ENCODE data around the gene MTMR4.
"Not testable (repeated sequence)": the region's sequence is repeated elsewhere in the genome, so short reads cannot be mapped to it uniquely, and the experiment has no call there.

Gene MTMR4

GRCh38 chr17:58501451-58501850, 13.0 kb downstream of the MTMR4 start:
- Histone ChIP-seq H3K36me3 (ENCODE audit: control insufficient read depth in 5 of 5, insufficient read depth in 5 of 5, low read length in 5 of 5) (peaks cover 27 to 84% (median 75%) of the 10 kb centered on the region in 5 donors), H3K27ac (ENCODE audit: low read depth, low read length) (no peak overlapping the region), H3K9ac (ENCODE audit: low read length in 5 of 5) (no peak overlapping the region), H3K9me3 (ENCODE audit: control insufficient read depth in 5 of 5, low read length in 5 of 5) (no peaks in the 10 kb centered on the region), H3K4me3 (ENCODE audit: low read depth in 1 of 5, low read length in 5 of 5) (no peak overlapping the region), H3K27me3 (ENCODE audit: control insufficient read depth in 5 of 5, insufficient read depth in 4 of 5, low read length in 5 of 5) (no peaks in the 10 kb centered on the region), H3K4me1 (ENCODE audit: control insufficient read depth in 5 of 5, insufficient read depth in 5 of 5, low read length in 5 of 5) (no peaks in the 10 kb centered on the region)

- H3K27ac ChIP-seq (ENCODE audit: low read depth, low read length): no peak overlapping the region
- peaks cover 0 to 4% (median 0%) of the 10 kb centered on the region in 5 donors for H3K4me1 ChIP-seq (ENCODE audit: control insufficient read depth in 5 of 5, insufficient read depth in 5 of 5, low read length in 5 of 5)
- no peaks in the 10 kb centered on the region for H3K9me3 ChIP-seq (ENCODE audit: control insufficient read depth in 5 of 5, low read length in 5 of 5)
- no peaks in the 10 kb centered on the region for H3K27me3 ChIP-seq (ENCODE audit: control insufficient read depth in 5 of 5, insufficient read depth in 4 of 5, low read length in 5 of 5)
- H3K9ac ChIP-seq (ENCODE audit: low read length in 5 of 5): no peak overlapping the region
- H3K36me3 ChIP-seq (ENCODE audit: control insufficient read depth in 5 of 5, insufficient read depth in 5 of 5, low read length in 5 of 5): peaks cover 34 to 82% (median 73%) of the 10 kb centered on the region in 5 donors
- no peak overlapping the region for H3K4me3 ChIP-seq (ENCODE audit: low read depth in 1 of 5, low read length in 5 of 5)
Observed at GRCh38 chr17:58498177-58498828, 16.1 kb downstream of the MTMR4 start.

GRCh38 chr17:58493506-58493905, 20.9 kb downstream of the MTMR4 start:
- H3K4me1 ChIP-seq (ENCODE audit: control insufficient read depth in 5 of 5, insufficient read depth in 5 of 5, low read length in 5 of 5): peaks cover 0 to 4% (median 0%) of the 10 kb centered on the region in 5 donors
- no peak overlapping the region for H3K27ac ChIP-seq (ENCODE audit: low read depth, low read length)
- no peak overlapping the region for H3K9ac ChIP-seq (ENCODE audit: low read length in 5 of 5)
- H3K4me3 ChIP-seq (ENCODE audit: low read depth in 1 of 5, low read length in 5 of 5): no peak overlapping the region
- no peaks in the 10 kb centered on the region for H3K9me3 ChIP-seq (ENCODE audit: control insufficient read depth in 5 of 5, low read length in 5 of 5)
- H3K27me3 ChIP-seq (ENCODE audit: control insufficient read depth in 5 of 5, insufficient read depth in 4 of 5, low read length in 5 of 5): no peaks in the 10 kb centered on the region
- peaks cover 51 to 93% (median 84%) of the 10 kb centered on the region in 5 donors for H3K36me3 ChIP-seq (ENCODE audit: control insufficient read depth in 5 of 5, insufficient read depth in 5 of 5, low read length in 5 of 5)

- no peaks in the 10 kb centered on the region for H3K9me3 ChIP-seq (ENCODE audit: control insufficient read depth in 5 of 5, low read length in 5 of 5)
- peaks cover 0 to 4% (median 0%) of the 10 kb centered on the region in 5 donors for H3K4me1 ChIP-seq (ENCODE audit: control insufficient read depth in 5 of 5, insufficient read depth in 5 of 5, low read length in 5 of 5)
- peaks cover 46 to 87% (median 78%) of the 10 kb centered on the region in 5 donors for H3K36me3 ChIP-seq (ENCODE audit: control insufficient read depth in 5 of 5, insufficient read depth in 5 of 5, low read length in 5 of 5)
- H3K9ac ChIP-seq (ENCODE audit: low read length in 5 of 5): no peak overlapping the region
- no peak overlapping the region for H3K27ac ChIP-seq (ENCODE audit: low read depth, low read length)
- no peak overlapping the region for H3K4me3 ChIP-seq (ENCODE audit: low read depth in 1 of 5, low read length in 5 of 5)
- no peaks in the 10 kb centered on the region for H3K27me3 ChIP-seq (ENCODE audit: control insufficient read depth in 5 of 5, insufficient read depth in 4 of 5, low read length in 5 of 5)
Observed at GRCh38 chr17:58492238-58493121, 22.0 kb downstream of the MTMR4 start.

GRCh38 chr17:58491510-58492045, 22.9 kb downstream of the MTMR4 start:
- Histone ChIP-seq H3K27me3 (ENCODE audit: control insufficient read depth in 5 of 5, insufficient read depth in 4 of 5, low read length in 5 of 5) (no peaks in the 10 kb centered on the region), H3K9ac (ENCODE audit: low read length in 5 of 5) (no peak overlapping the region), H3K9me3 (ENCODE audit: control insufficient read depth in 5 of 5, low read length in 5 of 5) (no peaks in the 10 kb centered on the region), H3K36me3 (ENCODE audit: control insufficient read depth in 5 of 5, insufficient read depth in 5 of 5, low read length in 5 of 5) (peaks cover 37 to 82% (median 72%) of the 10 kb centered on the region in 5 donors), H3K4me1 (ENCODE audit: control insufficient read depth in 5 of 5, insufficient read depth in 5 of 5, low read length in 5 of 5) (peaks cover 0 to 4% (median 0%) of the 10 kb centered on the region in 5 donors), H3K4me3 (ENCODE audit: low read depth in 1 of 5, low read length in 5 of 5) (no peak overlapping the region), H3K27ac (ENCODE audit: low read depth, low read length) (no peak overlapping the region)

GRCh38 chr17:58488428-58488890, 26.0 kb downstream of the MTMR4 start:
- H3K4me3 ChIP-seq (ENCODE audit: low read depth in 1 of 5, low read length in 5 of 5): no peak overlapping the region
- H3K9ac ChIP-seq (ENCODE audit: low read length in 5 of 5): no peak overlapping the region
- H3K27me3 ChIP-seq (ENCODE audit: control insufficient read depth in 5 of 5, insufficient read depth in 4 of 5, low read length in 5 of 5): no peaks in the 10 kb centered on the region
- H3K36me3 ChIP-seq (ENCODE audit: control insufficient read depth in 5 of 5, insufficient read depth in 5 of 5, low read length in 5 of 5): peaks cover 29 to 53% (median 42%) of the 10 kb centered on the region in 5 donors
- H3K27ac ChIP-seq (ENCODE audit: low read depth, low read length): no peak overlapping the region
- H3K9me3 ChIP-seq (ENCODE audit: control insufficient read depth in 5 of 5, low read length in 5 of 5): no peaks in the 10 kb centered on the region
- H3K4me1 ChIP-seq (ENCODE audit: control insufficient read depth in 5 of 5, insufficient read depth in 5 of 5, low read length in 5 of 5): peaks cover 0 to 3% (median 0%) of the 10 kb centered on the region in 5 donors

GRCh38 chr17:58487589-58488427, 26.6 kb downstream of the MTMR4 start, which contains the start of gene HSF5:
Gene HSF5, minus strand, starts transcription at chr17:58488408. Its CDS starts 134 bp downstream, at chr17:58488274.
- Histone ChIP-seq H3K4me3 (ENCODE audit: low read depth in 1 of 5, low read length in 5 of 5) (no peak within 1 kb of the TSS), H3K27ac (ENCODE audit: low read depth, low read length) (no peak within 1 kb of the TSS)

GRCh38 chr17:58484600-58484999, 29.8 kb downstream of the MTMR4 start:
- peaks cover 2 to 16% (median 6%) of the 10 kb centered on the region in 5 donors for H3K36me3 ChIP-seq (ENCODE audit: control insufficient read depth in 5 of 5, insufficient read depth in 5 of 5, low read length in 5 of 5)
- H3K9ac ChIP-seq (ENCODE audit: low read length in 5 of 5): no peak overlapping the region
- H3K4me1 ChIP-seq (ENCODE audit: control insufficient read depth in 5 of 5, insufficient read depth in 5 of 5, low read length in 5 of 5): peaks cover 0 to 3% (median 0%) of the 10 kb centered on the region in 5 donors
- no peaks in the 10 kb centered on the region for H3K27me3 ChIP-seq (ENCODE audit: control insufficient read depth in 5 of 5, insufficient read depth in 4 of 5, low read length in 5 of 5)
- no peaks in the 10 kb centered on the region for H3K9me3 ChIP-seq (ENCODE audit: control insufficient read depth in 5 of 5, low read length in 5 of 5)
- H3K4me3 ChIP-seq (ENCODE audit: low read depth in 1 of 5, low read length in 5 of 5): no peak overlapping the region
- H3K27ac ChIP-seq (ENCODE audit: low read depth, low read length): no peak overlapping the region

More at GRCh38 chr17:58487589-58488427, 26.6 kb downstream of the MTMR4 start, which contains the start of gene HSF5:
- no peaks in the 10 kb centered on the region for H3K27me3 ChIP-seq (ENCODE audit: control insufficient read depth in 5 of 5, insufficient read depth in 4 of 5, low read length in 5 of 5)
- no peaks in the 10 kb centered on the region for H3K9me3 ChIP-seq (ENCODE audit: control insufficient read depth in 5 of 5, low read length in 5 of 5)
- no peak within 1 kb of the TSS for H3K9ac ChIP-seq (ENCODE audit: low read length in 5 of 5)
- H3K4me1 ChIP-seq (ENCODE audit: control insufficient read depth in 5 of 5, insufficient read depth in 5 of 5, low read length in 5 of 5): peaks cover 0 to 3% (median 0%) of the 10 kb centered on the region in 5 donors
- peaks cover 27 to 47% (median 36%) of the 10 kb centered on the region in 5 donors for H3K36me3 ChIP-seq (ENCODE audit: control insufficient read depth in 5 of 5, insufficient read depth in 5 of 5, low read length in 5 of 5)

GRCh38 chr17:58481798-58482197, 32.6 kb downstream of the MTMR4 start:
- H3K4me3 ChIP-seq (ENCODE audit: low read depth in 1 of 5, low read length in 5 of 5); H3K9ac ChIP-seq (ENCODE audit: low read length in 5 of 5); H3K4me1 ChIP-seq (ENCODE audit: control insufficient read depth in 5 of 5, insufficient read depth in 5 of 5, low read length in 5 of 5); H3K36me3 ChIP-seq (ENCODE audit: control insufficient read depth in 5 of 5, insufficient read depth in 5 of 5, low read length in 5 of 5); H3K9me3 ChIP-seq (ENCODE audit: control insufficient read depth in 5 of 5, low read length in 5 of 5); H3K27me3 ChIP-seq (ENCODE audit: control insufficient read depth in 5 of 5, insufficient read depth in 4 of 5, low read length in 5 of 5); H3K27ac ChIP-seq (ENCODE audit: low read depth, low read length): not testable (repeated sequence)
